BJ (cell line): ENCODE data around the gene ANKRD1. TPM values are rescaled to one million over a fixed set of nuclear protein-coding genes. Genes with fewer than 3 reads are reported as not detected.

Source experiments
- CTCF ChIA-PET: fragments of 350-600 bp; formaldehyde crosslinking; extraction: SDS; loops from one replicate; lab custom pipeline; 2021; ENCODE audit warnings: antibody characterized with exemption, inconsistent platforms; lab: Yijun Ruan, JAX
- POLR2A ChIA-PET: fragments of 300-600 bp; sonication (Branson Sonifier 250); formaldehyde crosslinking; extraction: SDS; loops from one replicate; lab custom pipeline; 2021; ENCODE audit warnings: antibody characterized with exemption; lab: Charles Lee
- DNase-seq: peaks from one replicate; pipeline ENCODE4 v3.0.0-alpha.2; 2011; ENCODE audit warnings: low read depth
- H3K27me3 ChIP-seq: 2 replicates; pipeline ENCODE4 v1.6.0; 2011; ENCODE audit warnings: low read length; ENCODE audit not compliant: control insufficient read depth, insufficient read depth
- H3K36me3 ChIP-seq: 2 replicates; pipeline ENCODE4 v1.5.1; 2011; ENCODE audit warnings: low read length; ENCODE audit not compliant: control insufficient read depth, insufficient read depth
- H3K4me3 ChIP-seq: 2 replicates; pipeline ENCODE4 v1.5.1; 2011; ENCODE audit warnings: low read depth, mild to moderate bottlenecking, control low read depth, low read length
- polyA plus RNA-seq: library from polyadenylated mRNA; depleted of rRNA; stranded (reverse); fragments of >200 nt; gene quantifications from 2 replicates; pipeline ENCODE4 v1.2.3, GENCODE V29; 2011
- TF ChIP-seq, protein P1 (sequence below): IDR thresholded peaks from 2 replicates; pipeline ENCODE4 v1.5.1; 2011; ENCODE audit warnings: low read depth, mild to moderate bottlenecking, control low read depth, inconsistent platforms, low read length, moderate library complexity; ENCODE audit not compliant: insufficient read depth

Gene ANKRD1
- polyA plus RNA-seq, 1 experiment, result 2.2 TPM

DNA sequence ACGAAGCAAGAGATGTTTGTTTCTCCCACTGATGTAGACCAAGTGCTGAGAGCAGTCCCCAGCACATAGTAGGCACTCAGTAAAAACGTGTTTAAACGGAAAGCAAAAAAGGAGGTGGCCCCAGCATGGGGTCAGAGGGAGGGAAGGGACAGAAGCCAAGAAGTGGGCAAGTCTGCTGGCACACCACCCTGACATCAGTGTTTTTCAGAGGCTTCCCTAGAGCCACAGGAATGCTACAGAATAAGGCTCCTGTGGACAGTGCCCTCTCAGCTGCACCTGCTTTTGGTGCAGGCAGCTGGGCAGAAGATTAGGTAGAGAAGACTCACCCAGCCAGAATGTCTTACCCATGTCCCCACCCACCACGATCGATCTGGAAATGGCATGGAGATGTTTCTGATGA, 8.3 kb upstream of the ANKRD1 start:
- DNase-seq, result no peak
- no peak overlapping the region for H3K4me3 ChIP-seq
- POLR2A ChIA-PET, result no interaction called here
- no peaks in the 10 kb centered on the region for H3K36me3 ChIP-seq
- CTCF ChIA-PET, result interaction anchor here (3.3 kb wide), 1 partner anchor 18 kb away, joined by 13 read pairs; no protein-coding TSS in a partner anchor
- TF ChIP-seq, protein P1, sequence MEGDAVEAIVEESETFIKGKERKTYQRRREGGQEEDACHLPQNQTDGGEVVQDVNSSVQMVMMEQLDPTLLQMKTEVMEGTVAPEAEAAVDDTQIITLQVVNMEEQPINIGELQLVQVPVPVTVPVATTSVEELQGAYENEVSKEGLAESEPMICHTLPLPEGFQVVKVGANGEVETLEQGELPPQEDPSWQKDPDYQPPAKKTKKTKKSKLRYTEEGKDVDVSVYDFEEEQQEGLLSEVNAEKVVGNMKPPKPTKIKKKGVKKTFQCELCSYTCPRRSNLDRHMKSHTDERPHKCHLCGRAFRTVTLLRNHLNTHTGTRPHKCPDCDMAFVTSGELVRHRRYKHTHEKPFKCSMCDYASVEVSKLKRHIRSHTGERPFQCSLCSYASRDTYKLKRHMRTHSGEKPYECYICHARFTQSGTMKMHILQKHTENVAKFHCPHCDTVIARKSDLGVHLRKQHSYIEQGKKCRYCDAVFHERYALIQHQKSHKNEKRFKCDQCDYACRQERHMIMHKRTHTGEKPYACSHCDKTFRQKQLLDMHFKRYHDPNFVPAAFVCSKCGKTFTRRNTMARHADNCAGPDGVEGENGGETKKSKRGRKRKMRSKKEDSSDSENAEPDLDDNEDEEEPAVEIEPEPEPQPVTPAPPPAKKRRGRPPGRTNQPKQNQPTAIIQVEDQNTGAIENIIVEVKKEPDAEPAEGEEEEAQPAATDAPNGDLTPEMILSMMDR, result no peak
- no peaks in the 10 kb centered on the region for H3K27me3 ChIP-seq

DNA sequence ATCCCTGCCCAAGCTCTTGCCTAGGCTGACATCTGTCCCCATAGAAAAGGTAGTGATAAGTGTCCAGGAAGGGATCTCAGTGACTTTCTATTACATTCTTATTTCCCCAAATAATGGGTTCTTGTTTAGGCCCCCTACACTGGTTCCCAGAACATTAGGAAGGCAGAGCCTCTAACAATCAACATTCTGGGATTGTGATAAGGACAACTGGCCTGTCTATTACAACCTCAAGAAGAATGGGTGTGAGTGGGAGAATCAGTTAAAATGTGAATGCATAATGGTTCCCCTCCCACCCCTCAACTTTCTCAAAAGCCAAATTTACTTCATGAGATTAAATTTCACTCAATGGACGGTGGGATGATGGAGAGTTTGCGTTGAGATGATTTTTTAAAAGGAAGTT, 6.4 kb upstream of the ANKRD1 start:
- no peak overlapping the region for H3K4me3 ChIP-seq
- H3K36me3 ChIP-seq, result no peaks in the 10 kb centered on the region
- CTCF ChIA-PET, result interaction anchor here (1.2 to 1.3 kb wide), 2 partner anchors 10 to 33 kb away, joined by 3 read pairs; no protein-coding TSS in a partner anchor
- POLR2A ChIA-PET, result no interaction called here
- no peak for DNase-seq
- no peaks in the 10 kb centered on the region for H3K27me3 ChIP-seq
- TF ChIP-seq, protein P1, result no peak

DNA sequence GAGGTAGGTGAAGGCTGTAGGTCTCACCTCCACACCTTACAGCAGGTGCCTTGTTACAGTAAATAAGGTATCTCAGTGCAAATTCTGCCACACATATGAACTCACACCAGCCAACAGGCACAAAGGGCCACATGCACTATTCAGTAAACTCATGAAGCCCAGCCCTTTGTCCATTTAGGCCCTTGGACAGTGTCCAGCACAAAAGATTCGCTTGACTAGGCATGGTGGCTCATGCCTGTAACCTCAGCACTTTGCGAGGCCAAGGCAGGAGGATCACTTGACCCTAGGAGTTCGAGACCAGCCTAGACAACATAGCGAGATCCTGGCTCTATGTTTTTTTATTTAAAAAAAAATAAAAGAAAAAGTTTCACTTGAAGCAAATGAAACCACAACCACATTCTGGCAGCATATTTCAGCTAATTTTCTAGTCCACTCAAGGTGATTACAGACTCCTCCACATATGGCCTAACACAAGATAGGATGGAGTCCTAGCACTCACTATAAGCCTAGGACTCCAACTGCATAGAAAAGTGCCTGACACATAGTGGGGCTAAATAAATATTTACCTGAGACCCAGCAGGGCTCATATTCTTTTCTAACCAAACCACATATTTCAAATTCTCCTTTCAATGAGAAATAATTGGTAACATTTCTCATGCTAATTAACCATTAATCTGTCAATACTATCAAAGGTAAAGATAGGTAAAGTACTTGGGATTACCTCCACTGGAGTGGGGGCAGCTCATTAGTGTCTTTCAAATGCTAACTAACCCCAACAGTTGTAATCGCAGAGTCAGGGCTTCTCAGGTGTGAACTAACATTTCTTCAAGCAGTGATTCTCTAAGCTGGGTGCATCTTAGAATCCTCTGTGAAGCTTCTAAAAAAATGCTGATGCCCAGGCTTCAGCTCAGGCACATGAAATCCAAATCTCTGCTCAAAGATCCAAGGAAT, 4.5 kb upstream of the ANKRD1 start:
- TF ChIP-seq, protein P1, result no peak
- ChIA-PET POLR2A (no interaction called here), CTCF (interaction anchor here (0.8 kb wide), 1 partner anchor 14 kb away, joined by 4 read pairs; no protein-coding TSS in a partner anchor)
- DNase-seq, result no peak
- H3K4me3 ChIP-seq, result no peak overlapping the region
- no peaks in the 10 kb centered on the region for H3K36me3 ChIP-seq
- H3K27me3 ChIP-seq, result no peaks in the 10 kb centered on the region

DNA sequence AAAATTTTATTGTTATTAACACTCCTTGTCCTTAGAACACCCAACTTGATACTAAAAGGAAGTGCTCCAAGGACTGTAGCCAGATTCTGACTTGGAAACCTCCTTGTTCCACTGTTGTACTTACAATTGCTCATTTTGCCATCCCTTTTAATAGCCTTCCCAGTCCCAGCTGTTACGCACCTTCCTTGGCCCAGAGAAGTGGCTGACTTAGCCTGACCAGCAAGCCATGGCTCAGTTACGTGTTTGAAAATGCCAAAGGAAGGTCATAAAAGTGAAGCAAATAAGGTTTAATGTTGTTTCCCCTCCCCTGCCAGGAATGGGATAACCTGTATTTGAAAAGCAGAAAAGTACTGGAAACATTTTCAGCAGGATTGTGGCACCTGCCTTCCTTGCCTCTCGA, 3.7 kb upstream of the ANKRD1 start:
- ChIA-PET CTCF (no interaction called here), POLR2A (no interaction called here)
- TF ChIP-seq, protein P1, result no peak
- Histone ChIP-seq H3K4me3 (no peak overlapping the region), H3K27me3 (no peaks in the 10 kb centered on the region), H3K36me3 (no peaks in the 10 kb centered on the region)
- no peak for DNase-seq

DNA sequence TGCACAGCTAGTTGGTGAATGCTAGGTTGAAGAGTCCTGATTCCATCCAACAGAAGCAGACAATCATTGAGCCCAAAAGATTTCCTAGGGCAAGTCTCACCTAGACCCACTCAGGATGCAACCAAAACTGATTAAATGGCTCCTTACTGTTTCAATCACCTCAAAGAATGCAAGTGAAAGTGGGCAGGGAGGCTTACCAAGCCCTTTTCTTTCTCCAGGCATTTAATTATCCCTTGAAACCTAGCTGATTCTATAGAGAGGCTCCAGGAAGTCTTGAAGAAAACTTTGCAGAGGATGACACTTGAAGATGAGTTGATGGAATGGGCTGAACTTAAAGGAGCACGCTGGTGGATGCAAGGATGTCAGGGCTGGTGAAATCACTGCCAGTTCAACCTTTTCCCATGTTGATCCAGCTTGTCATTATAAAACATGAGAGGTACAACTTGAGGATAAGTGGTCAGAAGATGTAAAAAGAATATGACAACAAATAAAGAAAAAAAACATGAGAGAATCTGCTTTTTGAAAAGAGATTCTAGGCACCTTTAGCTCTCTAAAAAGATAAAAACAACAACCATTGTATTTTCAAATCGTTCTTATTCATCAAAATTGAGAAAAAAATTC, 2.3 kb upstream of the ANKRD1 start:
- Histone ChIP-seq H3K36me3 (no peaks in the 10 kb centered on the region), H3K4me3 (no peak overlapping the region), H3K27me3 (no peaks in the 10 kb centered on the region)
- TF ChIP-seq, protein P1, result no peak
- no peak for DNase-seq
- ChIA-PET CTCF (interaction anchor here (2.3 to 5.2 kb wide), 2 partner anchors 12 to 46 kb away, joined by 7 to 29 read pairs; no protein-coding TSS in a partner anchor), POLR2A (no interaction called here)
